Thyroid gland (tissue), 4 donors: Measurements from ENCODE around the gene CLDN19.

ENCODE experiments used
- POLR2A ChIP-seq, 2 donors: fragments of 450-650 bp; IDR thresholded peaks; one replicate each; pipeline ENCODE4 v1.6.1; 2017; ENCODE audit warnings: antibody characterized with exemption in 2 of 2, mild to moderate bottlenecking in 2 of 2, moderate library complexity in 1 of 2
- TF ChIP-seq, protein P1 (sequence below), 6 experiments: fragments of 200-600 bp in 3 of 6; fragments of 450-650 bp in 3 of 6; sonication (generic) in 3 of 6; IDR thresholded peaks; one replicate each; pipeline ENCODE4 v1.5.1; 2016 to 2019; ENCODE audit warnings: antibody characterized with exemption in 6 of 6, mild to moderate bottlenecking in 2 of 6, inconsistent platforms in 1 of 6, moderate library complexity in 1 of 6

- TF ChIP-seq, protein P1, sequence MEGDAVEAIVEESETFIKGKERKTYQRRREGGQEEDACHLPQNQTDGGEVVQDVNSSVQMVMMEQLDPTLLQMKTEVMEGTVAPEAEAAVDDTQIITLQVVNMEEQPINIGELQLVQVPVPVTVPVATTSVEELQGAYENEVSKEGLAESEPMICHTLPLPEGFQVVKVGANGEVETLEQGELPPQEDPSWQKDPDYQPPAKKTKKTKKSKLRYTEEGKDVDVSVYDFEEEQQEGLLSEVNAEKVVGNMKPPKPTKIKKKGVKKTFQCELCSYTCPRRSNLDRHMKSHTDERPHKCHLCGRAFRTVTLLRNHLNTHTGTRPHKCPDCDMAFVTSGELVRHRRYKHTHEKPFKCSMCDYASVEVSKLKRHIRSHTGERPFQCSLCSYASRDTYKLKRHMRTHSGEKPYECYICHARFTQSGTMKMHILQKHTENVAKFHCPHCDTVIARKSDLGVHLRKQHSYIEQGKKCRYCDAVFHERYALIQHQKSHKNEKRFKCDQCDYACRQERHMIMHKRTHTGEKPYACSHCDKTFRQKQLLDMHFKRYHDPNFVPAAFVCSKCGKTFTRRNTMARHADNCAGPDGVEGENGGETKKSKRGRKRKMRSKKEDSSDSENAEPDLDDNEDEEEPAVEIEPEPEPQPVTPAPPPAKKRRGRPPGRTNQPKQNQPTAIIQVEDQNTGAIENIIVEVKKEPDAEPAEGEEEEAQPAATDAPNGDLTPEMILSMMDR (IDR thresholded peaks at IDR 0.05) = peak in 4 of 6 experiments; percentile 53 to 64 (median 60)
- TF ChIP-seq POLR2A (IDR thresholded peaks at IDR 0.05) = no peak
These were observed 7.1 kb upstream of the CLDN19 start for GRCh38 chr1:42747125-42747524.
